HFFc6 (cell line): ENCODE data around the gene STX4. TPM values are rescaled to one million over a fixed set of nuclear protein-coding genes. Genes with fewer than 3 reads are reported as not detected.
A peak's percentile ranks its signal among the peaks of the same experiment; 100 is the strongest.
"Not testable (repeated sequence)": the region's sequence is repeated elsewhere in the genome, so short reads cannot be mapped to it uniquely, and the experiment has no call there.

ENCODE experiments used
- DNase-seq: peaks from one replicate; pipeline ENCODE4 v3.0.0-alpha.2; 2018
- H3K27ac Mint-ChIP-seq: 2 replicates; pipeline ENCODE4 v1.8.0; 2020; ENCODE audit warnings: mild to moderate bottlenecking, mixed read lengths
- H3K27me3 Mint-ChIP-seq: 2 replicates; pipeline ENCODE4 v1.8.0; 2021; ENCODE audit warnings: mild to moderate bottlenecking, moderate library complexity, mixed read lengths; ENCODE audit not compliant: insufficient read depth
- H3K36me3 Mint-ChIP-seq: 2 replicates; pipeline ENCODE4 v1.8.0; 2021; ENCODE audit warnings: low read depth, mixed read lengths
- H3K4me1 Mint-ChIP-seq: 2 replicates; pipeline ENCODE4 v1.8.0; 2020; ENCODE audit warnings: low read depth, mixed read lengths
- H3K4me3 Mint-ChIP-seq: 2 replicates; pipeline ENCODE4 v1.8.0; 2020; ENCODE audit warnings: mild to moderate bottlenecking, moderate library complexity, mixed read lengths
- H3K9me3 Mint-ChIP-seq: 2 replicates; pipeline ENCODE4 v1.8.0; 2020; ENCODE audit warnings: mild to moderate bottlenecking, mixed read lengths
- total RNA-seq, 6 experiments: library from RNA; stranded (reverse); fragmentation: NEBNext Ultra II Directional; extraction: Animal tissue kit (Norgen Biotek cat#: 25700); gene quantifications; 2 replicates in 1 of 6; 3 replicates in 5 of 6; pipeline ENCODE4 v1.2.3, GENCODE V29; 2021
- TF ChIP-seq, protein P1 (sequence below): fragments of 200-600 bp; sonication (generic); IDR thresholded peaks from 2 replicates; pipeline ENCODE4 v1.5.0; 2021; ENCODE audit warnings: antibody characterized with exemption, mild to moderate bottlenecking

STX4 gene
- total RNA-seq, 6 experiments from 2014 or later: 56.3 to 71.2 (median 64.2) TPM

DNA sequence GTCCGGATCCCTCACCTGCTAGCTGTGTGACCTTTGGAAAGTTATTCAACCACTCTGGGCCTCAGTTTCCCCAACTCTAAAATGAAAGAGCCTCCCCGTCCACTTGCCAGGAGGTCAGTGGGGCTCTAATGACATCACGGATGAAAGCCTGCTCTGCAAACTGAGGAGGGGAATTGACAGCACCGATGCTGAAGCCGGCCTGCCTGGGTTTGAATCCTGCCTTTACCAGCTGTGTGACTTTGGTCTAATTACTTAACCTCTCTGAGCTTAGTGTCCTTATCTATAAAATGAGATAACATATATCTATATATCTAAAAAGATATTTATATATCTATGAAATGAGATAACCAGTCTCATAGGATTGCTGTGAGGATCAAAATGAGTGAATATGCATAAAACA, 24.8 kb upstream of the STX4 start:
- TF ChIP-seq, protein P1, sequence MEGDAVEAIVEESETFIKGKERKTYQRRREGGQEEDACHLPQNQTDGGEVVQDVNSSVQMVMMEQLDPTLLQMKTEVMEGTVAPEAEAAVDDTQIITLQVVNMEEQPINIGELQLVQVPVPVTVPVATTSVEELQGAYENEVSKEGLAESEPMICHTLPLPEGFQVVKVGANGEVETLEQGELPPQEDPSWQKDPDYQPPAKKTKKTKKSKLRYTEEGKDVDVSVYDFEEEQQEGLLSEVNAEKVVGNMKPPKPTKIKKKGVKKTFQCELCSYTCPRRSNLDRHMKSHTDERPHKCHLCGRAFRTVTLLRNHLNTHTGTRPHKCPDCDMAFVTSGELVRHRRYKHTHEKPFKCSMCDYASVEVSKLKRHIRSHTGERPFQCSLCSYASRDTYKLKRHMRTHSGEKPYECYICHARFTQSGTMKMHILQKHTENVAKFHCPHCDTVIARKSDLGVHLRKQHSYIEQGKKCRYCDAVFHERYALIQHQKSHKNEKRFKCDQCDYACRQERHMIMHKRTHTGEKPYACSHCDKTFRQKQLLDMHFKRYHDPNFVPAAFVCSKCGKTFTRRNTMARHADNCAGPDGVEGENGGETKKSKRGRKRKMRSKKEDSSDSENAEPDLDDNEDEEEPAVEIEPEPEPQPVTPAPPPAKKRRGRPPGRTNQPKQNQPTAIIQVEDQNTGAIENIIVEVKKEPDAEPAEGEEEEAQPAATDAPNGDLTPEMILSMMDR: no peak
- H3K4me3 Mint-ChIP-seq: peak overlapping the region; percentile 34
- peaks cover 6% of the 10 kb centered on the region; the same call in 1 of the 2 replicates for H3K36me3 Mint-ChIP-seq
- peaks cover 6% of the 10 kb centered on the region for H3K27me3 Mint-ChIP-seq
- H3K9me3 Mint-ChIP-seq: no peaks in the 10 kb centered on the region
- peak overlapping the region; percentile 63 for H3K27ac Mint-ChIP-seq
- peaks cover 44% of the 10 kb centered on the region for H3K4me1 Mint-ChIP-seq
- no peak for DNase-seq

- H3K4me3 Mint-ChIP-seq: peak overlapping the region; percentile 88
- H3K27me3 Mint-ChIP-seq: peaks cover 9% of the 10 kb centered on the region
- H3K4me1 Mint-ChIP-seq: peaks cover 44% of the 10 kb centered on the region
- DNase-seq: no peak
- peak overlapping the region; percentile 77 for H3K27ac Mint-ChIP-seq
- peaks cover 6% of the 10 kb centered on the region; the same call in 1 of the 2 replicates for H3K36me3 Mint-ChIP-seq
- no peaks in the 10 kb centered on the region for H3K9me3 Mint-ChIP-seq
- TF ChIP-seq, protein P1: no peak
Measured at GRCh38 chr16:31009120-31009519, 24.2 kb upstream of the STX4 start.

GRCh38 chr16:31009894-31010584, 23.3 kb upstream of the STX4 start:
- peaks cover 9% of the 10 kb centered on the region for H3K27me3 Mint-ChIP-seq
- TF ChIP-seq, protein P1: peak; percentile 57
- no peaks in the 10 kb centered on the region for H3K9me3 Mint-ChIP-seq
- H3K4me3 Mint-ChIP-seq: peak overlapping the region; percentile 88
- DNase-seq: no peak
- peaks cover 44% of the 10 kb centered on the region for H3K4me1 Mint-ChIP-seq
- peaks cover 6% of the 10 kb centered on the region; the same call in 1 of the 2 replicates for H3K36me3 Mint-ChIP-seq
- peak overlapping the region; percentile 77 for H3K27ac Mint-ChIP-seq

GRCh38 chr16:31010585-31011325, 22.6 kb upstream of the STX4 start, which contains the start of gene STX1B:
Gene STX1B (minus strand): TSS chr16:31010638. CDS start chr16:31010396, 242 bp downstream.
- TF ChIP-seq, protein P1: no peak
- Mint-ChIP-seq H3K4me1 (peaks cover 41% of the 10 kb centered on the region), H3K27me3 (peaks cover 9% of the 10 kb centered on the region), H3K9me3 (no peaks in the 10 kb centered on the region), H3K36me3 (peaks cover 6% of the 10 kb centered on the region; the same call in 1 of the 2 replicates), H3K27ac (peak within 1 kb of the TSS; percentile 77), H3K4me3 (peak within 1 kb of the TSS; percentile 88)
- no peak for DNase-seq

DNA sequence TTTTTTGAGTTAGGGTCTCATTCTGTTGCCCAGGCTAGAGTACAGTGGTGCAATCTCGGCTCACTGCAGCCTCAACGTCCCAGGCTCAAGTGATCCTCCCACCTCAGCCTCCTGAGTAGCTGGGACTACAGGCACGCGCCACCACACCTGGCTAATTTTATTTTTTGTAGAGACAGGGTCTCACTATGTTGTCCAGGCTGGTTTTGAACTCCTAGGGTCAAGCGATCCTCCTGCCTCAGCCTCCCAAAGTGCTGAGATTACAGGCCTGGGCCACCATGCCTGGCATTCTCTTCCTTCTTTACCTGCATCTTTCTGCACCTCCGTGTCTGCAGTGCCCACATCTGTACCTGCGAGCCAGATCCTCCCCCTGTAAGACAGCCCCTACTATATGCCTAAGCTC, 21.5 kb upstream of the STX4 start:
- H3K36me3 Mint-ChIP-seq, H3K27me3 Mint-ChIP-seq, H3K9me3 Mint-ChIP-seq, H3K27ac Mint-ChIP-seq, DNase-seq: not testable (repeated sequence)
- Mint-ChIP-seq H3K4me3 (peak overlapping the region; percentile 81), H3K4me1 (peaks cover 31% of the 10 kb centered on the region)

DNA sequence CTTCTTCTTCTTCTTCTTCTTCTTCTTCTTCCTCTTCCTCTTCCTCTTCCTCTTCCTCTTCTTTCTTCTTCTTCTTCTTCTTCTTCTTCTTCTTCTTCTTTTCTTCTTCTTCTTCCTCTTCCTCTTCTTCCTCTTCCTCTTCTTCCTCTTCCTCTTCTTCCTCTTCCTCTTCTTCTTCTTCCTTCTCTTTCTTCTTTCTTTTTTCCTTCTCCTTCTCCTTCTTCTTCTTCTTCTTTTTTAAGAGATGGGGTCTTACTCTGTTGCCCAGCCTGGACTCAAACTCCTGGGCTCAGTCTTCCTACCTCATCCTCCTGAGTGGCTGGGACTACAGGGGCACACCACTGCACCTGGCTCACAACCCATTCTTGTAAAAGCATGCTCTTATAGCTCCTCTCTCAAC, 20.1 kb upstream of the STX4 start:
- not testable (repeated sequence) for H3K4me3 Mint-ChIP-seq, H3K27me3 Mint-ChIP-seq, H3K27ac Mint-ChIP-seq, H3K9me3 Mint-ChIP-seq, H3K36me3 Mint-ChIP-seq, DNase-seq
- H3K4me1 Mint-ChIP-seq: peaks cover 19% of the 10 kb centered on the region
